ENCODE data around the gene RAB3D.
"Not testable (repeated sequence)": the region's sequence is repeated elsewhere in the genome, so short reads cannot be mapped to it uniquely, and the experiment has no call there.

DNA sequence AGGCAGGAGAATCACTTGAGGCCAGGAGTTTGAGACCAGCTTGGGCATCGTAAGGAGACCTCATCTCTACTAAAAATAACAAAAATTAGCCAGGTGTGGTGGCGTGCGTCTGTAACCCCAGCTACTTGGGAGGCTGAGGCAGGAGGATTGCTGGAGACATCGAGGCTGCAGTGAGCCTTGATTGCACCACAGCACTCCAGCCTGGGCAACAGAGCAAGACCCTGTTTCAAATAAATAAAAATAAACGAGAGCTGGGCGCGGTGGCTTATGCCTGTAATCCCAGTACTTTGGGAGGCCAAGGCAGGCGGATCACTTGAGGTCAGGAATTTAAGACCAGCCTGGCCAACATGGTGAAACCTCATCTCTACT lies 626 bp upstream of the RAB3D start:
- TF ChIP-seq, protein P1, sequence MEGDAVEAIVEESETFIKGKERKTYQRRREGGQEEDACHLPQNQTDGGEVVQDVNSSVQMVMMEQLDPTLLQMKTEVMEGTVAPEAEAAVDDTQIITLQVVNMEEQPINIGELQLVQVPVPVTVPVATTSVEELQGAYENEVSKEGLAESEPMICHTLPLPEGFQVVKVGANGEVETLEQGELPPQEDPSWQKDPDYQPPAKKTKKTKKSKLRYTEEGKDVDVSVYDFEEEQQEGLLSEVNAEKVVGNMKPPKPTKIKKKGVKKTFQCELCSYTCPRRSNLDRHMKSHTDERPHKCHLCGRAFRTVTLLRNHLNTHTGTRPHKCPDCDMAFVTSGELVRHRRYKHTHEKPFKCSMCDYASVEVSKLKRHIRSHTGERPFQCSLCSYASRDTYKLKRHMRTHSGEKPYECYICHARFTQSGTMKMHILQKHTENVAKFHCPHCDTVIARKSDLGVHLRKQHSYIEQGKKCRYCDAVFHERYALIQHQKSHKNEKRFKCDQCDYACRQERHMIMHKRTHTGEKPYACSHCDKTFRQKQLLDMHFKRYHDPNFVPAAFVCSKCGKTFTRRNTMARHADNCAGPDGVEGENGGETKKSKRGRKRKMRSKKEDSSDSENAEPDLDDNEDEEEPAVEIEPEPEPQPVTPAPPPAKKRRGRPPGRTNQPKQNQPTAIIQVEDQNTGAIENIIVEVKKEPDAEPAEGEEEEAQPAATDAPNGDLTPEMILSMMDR (IDR thresholded peaks at IDR 0.05), result not testable (repeated sequence)
- TF ChIP-seq POLR2A (IDR thresholded peaks at IDR 0.05), result not testable (repeated sequence)
